ENCODE measurements around the gene PTPRO. TPM values are rescaled to one million over a fixed set of nuclear protein-coding genes. Genes with fewer than 3 reads are reported as not detected.

Gene PTPRO
- total and polyA plus RNA-seq, 4 donors: 2.6 to 11.7 (median 3.4) TPM

DNA sequence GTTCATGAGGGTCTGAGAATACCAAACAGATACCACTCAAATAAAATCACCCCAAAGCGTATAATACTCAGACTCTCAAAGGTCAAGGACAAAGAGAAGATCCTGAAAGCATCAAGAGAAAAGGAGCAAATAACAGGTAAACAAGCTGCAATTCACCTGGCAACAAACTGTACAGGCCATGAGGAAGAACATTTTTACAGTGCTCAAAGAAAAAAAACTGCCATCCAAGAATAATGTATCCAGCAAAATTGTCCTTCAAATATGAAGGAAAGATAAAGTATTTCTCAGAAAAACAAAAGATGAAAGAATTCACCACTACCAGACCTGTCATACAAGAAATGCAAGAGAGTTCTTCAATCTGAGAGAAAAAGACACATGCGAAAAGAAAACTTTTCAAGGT is 206.4 kb downstream of the PTPRO start:
- DNase-seq: no peak
- no peak for ATAC-seq (ENCODE audit: insufficient read depth, low FRiP score)
- Histone ChIP-seq H3K9me3 (ENCODE audit: control insufficient read depth in 4 of 4, insufficient read depth in 3 of 4, low read length in 3 of 4) (peaks cover 0 to 2% (median 0%) of the 10 kb centered on the region in 4 donors), H3K27me3 (ENCODE audit: control insufficient read depth in 3 of 3, insufficient read depth in 3 of 3, low read length in 2 of 3) (no peaks in the 10 kb centered on the region), H3K4me3 (no peak overlapping the region), H3K4me1 (ENCODE audit: control insufficient read depth in 5 of 5, insufficient read depth in 5 of 5, low read length in 5 of 5) (no peaks in the 10 kb centered on the region), H3K9ac (ENCODE audit: insufficient read depth in 1 of 2, low read length in 2 of 2) (no peak overlapping the region), H3K27ac (ENCODE audit: low read depth in 1 of 2, low read length in 1 of 2) (no peak overlapping the region), H3K36me3 (ENCODE audit: control insufficient read depth in 4 of 4, insufficient read depth in 4 of 4, low read length in 4 of 4) (no peaks in the 10 kb centered on the region)
- no peak for TF ChIP-seq CTCF (IDR thresholded peaks at IDR 0.05; ENCODE audit: control extremely low read depth, extremely low read depth)
- WGBS, 2 donors: 97 to 99% methylated on average over 2 of the region's 2 CpGs

DNA sequence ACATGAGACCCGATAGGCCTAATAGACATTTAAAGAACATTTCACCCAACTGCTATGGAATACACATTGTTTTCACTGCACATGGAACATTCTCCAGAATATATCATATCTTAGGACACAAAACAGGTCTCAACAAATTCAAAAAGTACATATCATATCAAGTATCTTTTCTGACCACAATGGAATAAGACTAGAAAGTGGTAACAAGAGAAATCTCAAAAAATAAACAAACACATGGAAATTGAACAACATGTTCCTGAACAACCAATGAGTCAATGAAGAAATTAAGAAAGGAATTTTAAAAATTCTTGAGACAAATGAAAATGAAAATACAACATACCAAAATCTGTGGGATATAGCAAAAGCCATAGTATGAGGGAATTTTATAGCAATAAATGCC is 208.1 kb downstream of the PTPRO start:
- Histone ChIP-seq H3K9ac (ENCODE audit: insufficient read depth in 1 of 2, low read length in 2 of 2) (no peak overlapping the region), H3K36me3 (ENCODE audit: control insufficient read depth in 4 of 4, insufficient read depth in 4 of 4, low read length in 4 of 4) (no peaks in the 10 kb centered on the region), H3K9me3 (ENCODE audit: control insufficient read depth in 4 of 4, insufficient read depth in 3 of 4, low read length in 3 of 4) (peaks cover 0 to 2% (median 0%) of the 10 kb centered on the region in 4 donors), H3K27ac (ENCODE audit: low read depth in 1 of 2, low read length in 1 of 2) (no peak overlapping the region), H3K4me3 (no peak overlapping the region), H3K27me3 (ENCODE audit: control insufficient read depth in 3 of 3, insufficient read depth in 3 of 3, low read length in 2 of 3) (no peaks in the 10 kb centered on the region), H3K4me1 (ENCODE audit: control insufficient read depth in 5 of 5, insufficient read depth in 5 of 5, low read length in 5 of 5) (no peaks in the 10 kb centered on the region)
- DNase-seq (no peak), ATAC-seq (ENCODE audit: insufficient read depth, low FRiP score) (no peak)
- 94 to 97% methylated on average over 1 of the region's 1 CpG for WGBS, 2 donors
- TF ChIP-seq CTCF (IDR thresholded peaks at IDR 0.05; ENCODE audit: control extremely low read depth, extremely low read depth): no peak

GRCh38 chr12:15532364-15532977 is 210.2 kb downstream of the PTPRO start:
- no peak overlapping the region for H3K9ac ChIP-seq (ENCODE audit: insufficient read depth in 1 of 2, low read length in 2 of 2)
- H3K4me3 ChIP-seq: no peak overlapping the region
- no peaks in the 10 kb centered on the region for H3K4me1 ChIP-seq (ENCODE audit: control insufficient read depth in 5 of 5, insufficient read depth in 5 of 5, low read length in 5 of 5)
- no peaks in the 10 kb centered on the region for H3K36me3 ChIP-seq (ENCODE audit: control insufficient read depth in 4 of 4, insufficient read depth in 4 of 4, low read length in 4 of 4)
- DNase-seq (peak in 1 of 3 donors; percentile 19), ATAC-seq (ENCODE audit: insufficient read depth, low FRiP score) (no peak)
- H3K27me3 ChIP-seq (ENCODE audit: control insufficient read depth in 3 of 3, insufficient read depth in 3 of 3, low read length in 2 of 3): no peaks in the 10 kb centered on the region
- peaks cover 0 to 2% (median 0%) of the 10 kb centered on the region in 4 donors for H3K9me3 ChIP-seq (ENCODE audit: control insufficient read depth in 4 of 4, insufficient read depth in 3 of 4, low read length in 3 of 4)
- 41 to 44% methylated on average over 3 of the region's 3 CpGs for WGBS, 2 donors
- peak; percentile 31 for TF ChIP-seq CTCF (IDR thresholded peaks at IDR 0.05; ENCODE audit: control extremely low read depth, extremely low read depth)
- no peak overlapping the region for H3K27ac ChIP-seq (ENCODE audit: low read depth in 1 of 2, low read length in 1 of 2)

GRCh38 chr12:15534322-15534721 is 212.0 kb downstream of the PTPRO start:
- DNase-seq (peak in 1 of 3 donors; percentile 35), ATAC-seq (ENCODE audit: insufficient read depth, low FRiP score) (peak; percentile 65)
- Histone ChIP-seq H3K4me1 (ENCODE audit: control insufficient read depth in 5 of 5, insufficient read depth in 5 of 5, low read length in 5 of 5) (no peaks in the 10 kb centered on the region), H3K27ac (ENCODE audit: low read depth in 1 of 2, low read length in 1 of 2) (peak overlapping the region in 1 of 2 donors; percentile 13), H3K9me3 (ENCODE audit: control insufficient read depth in 4 of 4, insufficient read depth in 3 of 4, low read length in 3 of 4) (no peaks in the 10 kb centered on the region), H3K27me3 (ENCODE audit: control insufficient read depth in 3 of 3, insufficient read depth in 3 of 3, low read length in 2 of 3) (no peaks in the 10 kb centered on the region), H3K4me3 (no peak overlapping the region), H3K9ac (ENCODE audit: insufficient read depth in 1 of 2, low read length in 2 of 2) (no peak overlapping the region), H3K36me3 (ENCODE audit: control insufficient read depth in 4 of 4, insufficient read depth in 4 of 4, low read length in 4 of 4) (no peaks in the 10 kb centered on the region)
- TF ChIP-seq CTCF (IDR thresholded peaks at IDR 0.05; ENCODE audit: control extremely low read depth, extremely low read depth): no peak
- WGBS, 2 donors: 57 to 70% methylated on average over 3 of the region's 3 CpGs
